Smooth muscle cell (in vitro differentiated cells): ENCODE results near the gene CAMTA1. TPM values are rescaled to one million over a fixed set of nuclear protein-coding genes. Genes with fewer than 3 reads are reported as not detected.

Experiments used
- DNase-seq: peaks from one replicate; lab custom pipeline; 2025; ENCODE audit not compliant: unreplicated experiment; lab: John Stamatoyannopoulos, UW
- H2AFZ ChIP-seq: fragments of 200-600 bp; sonication (generic); 2 replicates; pipeline ENCODE4 v1.6.0; 2016; ENCODE audit warnings: antibody characterized with exemption, low read depth, mild to moderate bottlenecking
- H3F3A ChIP-seq: fragments of 200-600 bp; sonication (generic); 2 replicates; pipeline ENCODE4 v1.6.0; 2017; ENCODE audit warnings: antibody characterized with exemption, low read depth
- H3K27ac ChIP-seq: fragments of 200-600 bp; sonication (generic); 2 replicates; pipeline ENCODE4 v1.5.1; 2016; ENCODE audit warnings: low read depth, mild to moderate bottlenecking
- H3K27me3 ChIP-seq: fragments of 200-600 bp; sonication (generic); 2 replicates; pipeline ENCODE4 v1.6.1; 2016; ENCODE audit warnings: low read depth, mild to moderate bottlenecking
- H3K36me3 ChIP-seq: fragments of 200-600 bp; sonication (generic); 2 replicates; pipeline ENCODE4 v1.5.1; 2016; ENCODE audit warnings: low read depth
- H3K4me1 ChIP-seq: fragments of 200-600 bp; sonication (generic); 2 replicates; pipeline ENCODE4 v1.5.1; 2016; ENCODE audit warnings: low read depth
- H3K4me2 ChIP-seq: fragments of 200-600 bp; sonication (generic); 2 replicates; pipeline ENCODE4 v1.6.0; 2016; ENCODE audit warnings: mild to moderate bottlenecking
- H3K4me3 ChIP-seq: fragments of 200-600 bp; sonication (generic); 2 replicates; pipeline ENCODE4 v1.5.1; 2016; ENCODE audit warnings: mild to moderate bottlenecking
- H3K79me2 ChIP-seq: fragments of 200-600 bp; sonication (generic); 2 replicates; pipeline ENCODE4 v1.6.0; 2016; ENCODE audit warnings: low read depth, mild to moderate bottlenecking
- H3K9ac ChIP-seq: fragments of 200-600 bp; sonication (generic); 2 replicates; pipeline ENCODE4 v1.6.0; 2016; ENCODE audit warnings: low read depth
- H3K9me3 ChIP-seq: fragments of 200-600 bp; sonication (generic); replicated peaks from 2 replicates; pipeline ENCODE4 v1.5.1; 2016; ENCODE audit warnings: low read depth
- H4K20me1 ChIP-seq: fragments of 200-600 bp; sonication (generic); 2 replicates; pipeline ENCODE4 v1.6.0; 2016; ENCODE audit warnings: low read depth
- WGBS: methylation state at CpG from one replicate; pipeline ENCODE4 v1.1.7; 2016; ENCODE audit warnings: low lambda C conversion rate; 5-methylcytosine and 5-hydroxymethylcytosine counted together
- polyA plus RNA-seq: library from polyadenylated mRNA; unstranded; fragments of >200 nt; fragmentation: Nextera tagmentation; extraction: Ambion mirVana; gene quantifications from 2 replicates; pipeline ENCODE4 v1.2.1, GENCODE V29; 2016
- total RNA-seq: library from RNA; depleted of rRNA; stranded (reverse); fragments of >200 nt; gene quantifications from 2 replicates; pipeline ENCODE4 v1.2.3, GENCODE V29; 2014
- TF ChIP-seq, protein P1 (sequence below): fragments of 200-600 bp; sonication (generic); IDR thresholded peaks from 2 replicates; pipeline ENCODE4 v1.5.1; 2017; ENCODE audit warnings: borderline replicate concordance, mild to moderate bottlenecking, antibody characterized with exemption; ENCODE audit not compliant: insufficient read depth, poor library complexity, severe bottlenecking

CAMTA1 gene
- total and polyA plus RNA-seq, 2 experiments from 2014 or later, result 139 to 145 TPM

DNA sequence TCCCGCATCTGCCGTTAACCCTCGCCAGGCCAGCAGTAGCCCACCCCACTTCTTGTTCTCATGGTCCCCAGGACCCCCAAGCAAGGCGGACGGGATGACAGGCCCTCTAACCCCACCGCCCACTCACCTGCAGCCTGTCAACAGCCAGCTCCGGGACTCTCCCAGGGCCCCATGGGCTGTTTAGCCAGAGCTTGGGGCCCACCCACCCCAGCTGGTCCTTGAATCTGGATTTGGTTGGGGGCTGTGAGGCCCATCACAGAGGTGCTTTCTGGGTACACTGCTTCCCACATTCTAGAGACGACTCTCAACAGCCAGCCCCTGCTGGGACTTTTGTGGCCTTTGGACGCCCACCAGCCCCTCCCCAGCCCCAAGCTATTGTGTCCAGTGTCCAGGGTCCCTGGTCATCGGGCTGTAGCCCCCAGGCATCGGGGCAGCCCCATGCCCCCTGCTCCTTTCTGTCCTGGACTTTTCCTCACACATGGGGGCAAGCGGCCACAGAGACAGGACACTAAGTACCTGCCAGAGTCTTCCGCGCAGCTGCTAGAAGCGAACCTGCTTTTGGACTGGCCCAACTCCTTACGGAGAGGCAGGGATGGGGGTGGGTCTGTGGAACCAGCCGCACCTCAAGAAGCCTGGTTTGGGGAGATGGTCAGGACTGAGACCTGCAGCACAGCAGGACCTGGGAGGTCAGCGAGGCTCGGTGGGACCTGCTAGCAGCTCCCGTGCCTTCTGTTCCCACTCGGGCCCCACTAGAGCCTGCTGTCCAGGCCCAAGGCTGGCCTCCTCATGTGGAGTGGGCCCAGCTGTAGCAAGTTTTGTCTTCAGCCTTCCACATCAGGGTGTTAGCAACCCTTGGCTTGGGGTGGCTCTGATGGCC lies 777.7 kb downstream of the CAMTA1 start:
- Histone ChIP-seq H3K9ac (no peak overlapping the region), H2AFZ (no peak overlapping the region)
- 95% methylated on average over 21 of the region's 21 CpGs for WGBS

DNA sequence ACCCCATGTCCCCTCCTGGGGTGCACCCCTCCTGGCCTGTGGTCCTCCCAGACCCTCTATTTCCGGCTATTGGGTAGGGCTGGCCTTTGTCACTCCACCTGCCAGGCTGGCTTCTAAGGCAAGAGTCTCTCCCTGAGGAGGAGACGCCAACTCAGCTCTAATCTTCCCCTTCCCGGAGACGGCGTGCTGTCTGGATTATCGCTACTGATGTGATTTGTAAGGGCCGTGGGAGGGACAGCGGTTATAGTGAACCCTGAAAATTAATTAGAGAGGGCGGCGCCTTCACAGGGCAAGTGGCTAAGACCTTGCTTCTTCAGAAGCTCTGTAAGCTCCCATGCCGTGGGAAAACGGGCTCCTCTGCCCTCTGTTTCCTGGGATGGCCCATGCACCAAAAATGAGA lies 778.9 kb downstream of the CAMTA1 start:
- Histone ChIP-seq H4K20me1 (no peaks in the 10 kb centered on the region), H3F3A (no peaks in the 10 kb centered on the region), H3K79me2 (no peaks in the 10 kb centered on the region), H2AFZ (no peak overlapping the region), H3K36me3 (no peaks in the 10 kb centered on the region), H3K4me1 (no peaks in the 10 kb centered on the region), H3K27ac (no peak overlapping the region), H3K9ac (no peak overlapping the region), H3K9me3 (no peaks in the 10 kb centered on the region), H3K27me3 (no peaks in the 10 kb centered on the region), H3K4me3 (no peak overlapping the region), H3K4me2 (no peak overlapping the region)
- WGBS, result 73% methylated on average over 12 of the region's 12 CpGs
- no peak for DNase-seq
- TF ChIP-seq, protein P1, sequence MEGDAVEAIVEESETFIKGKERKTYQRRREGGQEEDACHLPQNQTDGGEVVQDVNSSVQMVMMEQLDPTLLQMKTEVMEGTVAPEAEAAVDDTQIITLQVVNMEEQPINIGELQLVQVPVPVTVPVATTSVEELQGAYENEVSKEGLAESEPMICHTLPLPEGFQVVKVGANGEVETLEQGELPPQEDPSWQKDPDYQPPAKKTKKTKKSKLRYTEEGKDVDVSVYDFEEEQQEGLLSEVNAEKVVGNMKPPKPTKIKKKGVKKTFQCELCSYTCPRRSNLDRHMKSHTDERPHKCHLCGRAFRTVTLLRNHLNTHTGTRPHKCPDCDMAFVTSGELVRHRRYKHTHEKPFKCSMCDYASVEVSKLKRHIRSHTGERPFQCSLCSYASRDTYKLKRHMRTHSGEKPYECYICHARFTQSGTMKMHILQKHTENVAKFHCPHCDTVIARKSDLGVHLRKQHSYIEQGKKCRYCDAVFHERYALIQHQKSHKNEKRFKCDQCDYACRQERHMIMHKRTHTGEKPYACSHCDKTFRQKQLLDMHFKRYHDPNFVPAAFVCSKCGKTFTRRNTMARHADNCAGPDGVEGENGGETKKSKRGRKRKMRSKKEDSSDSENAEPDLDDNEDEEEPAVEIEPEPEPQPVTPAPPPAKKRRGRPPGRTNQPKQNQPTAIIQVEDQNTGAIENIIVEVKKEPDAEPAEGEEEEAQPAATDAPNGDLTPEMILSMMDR, result no peak

More for the DNA sequence above, 777.7 kb downstream of the CAMTA1 start:
- H4K20me1 ChIP-seq, result no peaks in the 10 kb centered on the region
- H3K4me2 ChIP-seq, result no peak overlapping the region
- no peaks in the 10 kb centered on the region for H3K4me1 ChIP-seq
- H3K9me3 ChIP-seq, result no peaks in the 10 kb centered on the region
- H3K36me3 ChIP-seq, result no peaks in the 10 kb centered on the region
- TF ChIP-seq, protein P1, result no peak
- H3K27ac ChIP-seq, result no peak overlapping the region
- H3K79me2 ChIP-seq, result no peaks in the 10 kb centered on the region
- no peaks in the 10 kb centered on the region for H3F3A ChIP-seq
- no peak for DNase-seq
- no peak overlapping the region for H3K4me3 ChIP-seq
- no peaks in the 10 kb centered on the region for H3K27me3 ChIP-seq

DNA sequence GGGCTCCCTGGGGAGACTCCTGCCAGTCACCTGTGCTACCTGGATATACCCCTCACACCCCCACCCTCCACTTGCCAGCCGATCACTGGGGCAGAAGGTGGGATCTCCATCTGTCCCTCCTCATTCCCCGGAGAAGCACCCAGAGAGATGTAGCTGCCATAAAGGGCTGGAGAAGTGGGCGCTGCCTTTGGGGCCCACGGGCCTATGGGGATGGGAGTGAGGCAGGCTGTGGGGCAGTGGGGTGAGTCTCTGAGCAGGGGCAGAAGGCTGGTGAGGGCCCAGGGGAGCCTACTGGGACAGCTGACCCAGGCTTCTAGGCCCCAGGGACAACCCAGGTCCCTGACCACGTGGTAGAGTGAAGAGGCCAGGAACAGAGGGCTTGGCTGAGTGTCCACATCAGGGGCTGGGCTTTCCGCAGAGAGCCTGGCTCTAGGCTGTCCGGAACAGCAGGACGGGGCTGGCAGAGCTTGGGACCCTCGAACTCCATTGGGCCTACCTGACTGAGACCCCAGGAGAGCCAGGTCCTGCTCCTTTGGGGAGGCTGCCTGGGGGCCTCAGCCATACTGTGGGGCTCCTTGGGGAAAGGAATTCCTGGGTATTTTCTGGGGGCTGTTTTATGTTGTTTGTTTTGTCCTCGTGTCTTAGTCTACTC lies 780.0 kb downstream of the CAMTA1 start:
- no peak overlapping the region for H3K27ac ChIP-seq
- H4K20me1 ChIP-seq, result no peaks in the 10 kb centered on the region
- TF ChIP-seq, protein P1, result no peak
- H3K9me3 ChIP-seq, result no peaks in the 10 kb centered on the region
- H3K79me2 ChIP-seq, result no peaks in the 10 kb centered on the region
- H2AFZ ChIP-seq, result no peak overlapping the region
- WGBS, result 91% methylated on average over 10 of the region's 10 CpGs
- no peaks in the 10 kb centered on the region for H3K27me3 ChIP-seq
- H3F3A ChIP-seq, result no peaks in the 10 kb centered on the region
- H3K9ac ChIP-seq, result no peak overlapping the region
- H3K36me3 ChIP-seq, result no peaks in the 10 kb centered on the region
- no peaks in the 10 kb centered on the region for H3K4me1 ChIP-seq
- DNase-seq, result no peak
- H3K4me3 ChIP-seq, result no peak overlapping the region
- H3K4me2 ChIP-seq, result no peak overlapping the region
